HEK293 (cell line): ENCODE results near the gene EIF4A2.

Experiments used
- CTCF ChIA-PET: fragments of 350-600 bp; formaldehyde crosslinking; extraction: SDS; loops from one replicate; lab custom pipeline; 2021; ENCODE audit warnings: antibody characterized with exemption; lab: Yijun Ruan, JAX
- POLR2A ChIA-PET: fragments of 300-600 bp; formaldehyde crosslinking; extraction: SDS; loops from one replicate; lab custom pipeline; 2020; ENCODE audit warnings: antibody characterized with exemption, inconsistent platforms; lab: Yijun Ruan, JAX
- H3K27ac ChIP-seq: fragments of 200-500 bp; sonication (Bioruptor generic); 2 replicates; pipeline ENCODE4 v1.5.1; 2014; ENCODE audit warnings: low read depth, low read length, control low read depth, inconsistent platforms; ENCODE audit errors: extremely low read depth
- H3K36me3 ChIP-seq, 2 experiments: fragments of 200-500 bp in 1 of 2; sonication (Bioruptor generic) in 1 of 2; 1 replicate in 1 of 2; 2 replicates in 1 of 2; pipeline ENCODE4 v1.5.1; 2014 to 2017; ENCODE audit warnings: inconsistent platforms in 2 of 2, low read length in 2 of 2; ENCODE audit not compliant: control insufficient read depth in 2 of 2, insufficient read depth in 1 of 2
- H3K4me1 ChIP-seq: fragments of 200-500 bp; sonication (Bioruptor generic); 2 replicates; pipeline ENCODE4 v1.5.1; 2014; ENCODE audit warnings: mild to moderate bottlenecking, low read length, inconsistent platforms; ENCODE audit not compliant: control insufficient read depth, insufficient read depth
- H3K4me3 ChIP-seq: 2 replicates; pipeline ENCODE4 v1.5.1; 2011; ENCODE audit warnings: low read depth, mild to moderate bottlenecking, control low read depth, low read length, moderate library complexity
- H3K9me3 ChIP-seq: fragments of 200-500 bp; sonication (Bioruptor generic); 2 replicates; pipeline ENCODE4 v1.5.1; 2014; ENCODE audit warnings: low read depth, low read length, inconsistent platforms; ENCODE audit not compliant: control insufficient read depth, insufficient read depth
- BCL11A ChIP-seq: fragments of 450-650 bp; formaldehyde crosslinking; IDR thresholded peaks from 2 replicates; pipeline ENCODE4 v1.5.1; 2016; ENCODE audit warnings: low read depth, missing biosample characterization, missing genetic modification characterization
- EGR2 ChIP-seq: fragments of 450-650 bp; formaldehyde crosslinking; IDR thresholded peaks from 2 replicates; pipeline ENCODE4 v1.5.1; 2016; ENCODE audit warnings: low read depth, missing biosample characterization, missing genetic modification characterization
- FEZF1 ChIP-seq: fragments of 450-650 bp; formaldehyde crosslinking; IDR thresholded peaks from 2 replicates; pipeline ENCODE4 v1.5.1; 2016; ENCODE audit warnings: missing biosample characterization, missing genetic modification characterization
- GLI2 ChIP-seq: fragments of 450-650 bp; formaldehyde crosslinking; IDR thresholded peaks from 2 replicates; pipeline ENCODE4; 2017; ENCODE audit warnings: missing biosample characterization, missing genetic modification characterization, low read depth, borderline replicate concordance
- MEIS1 ChIP-seq: sonication (generic); formaldehyde crosslinking; IDR thresholded peaks from 2 replicates; pipeline ENCODE4 v1.8.1; 2022; ENCODE audit warnings: missing genetic modification reagents, mild to moderate bottlenecking, borderline replicate concordance
- MZF1 ChIP-seq: fragments of 450-650 bp; formaldehyde crosslinking; IDR thresholded peaks from 2 replicates; pipeline ENCODE4 v1.5.1; 2017; ENCODE audit warnings: missing biosample characterization, missing genetic modification characterization, borderline replicate concordance
- OSR2 ChIP-seq: fragments of 450-650 bp; formaldehyde crosslinking; IDR thresholded peaks from 2 replicates; pipeline ENCODE4 v1.5.1; 2016; ENCODE audit warnings: missing biosample characterization, missing genetic modification characterization
- SP2 ChIP-seq: fragments of 450-650 bp; formaldehyde crosslinking; IDR thresholded peaks from 2 replicates; pipeline ENCODE4 v1.5.1; 2016; ENCODE audit warnings: missing biosample characterization, missing genetic modification characterization
- SP3 ChIP-seq: fragments of 450-650 bp; formaldehyde crosslinking; IDR thresholded peaks from 2 replicates; pipeline ENCODE4 v1.5.1; 2016; ENCODE audit warnings: missing biosample characterization, missing genetic modification characterization
- WT1 ChIP-seq: fragments of 450-650 bp; formaldehyde crosslinking; IDR thresholded peaks from 2 replicates; pipeline ENCODE4 v1.5.1; 2016; ENCODE audit warnings: missing biosample characterization, missing genetic modification characterization
- ZBTB17 ChIP-seq: fragments of 450-650 bp; formaldehyde crosslinking; IDR thresholded peaks from 2 replicates; pipeline ENCODE4 v1.5.1; 2016; ENCODE audit warnings: missing biosample characterization, missing genetic modification characterization
- ZBTB8A ChIP-seq: fragments of 450-650 bp; formaldehyde crosslinking; IDR thresholded peaks from 2 replicates; pipeline ENCODE4 v1.5.1; 2016; ENCODE audit warnings: missing biosample characterization, missing genetic modification characterization
- ZFHX2 ChIP-seq: fragments of 450-650 bp; formaldehyde crosslinking; conservative IDR thresholded peaks from 2 replicates; pipeline ENCODE4 v1.5.1; 2016; ENCODE audit warnings: missing biosample characterization, missing genetic modification characterization
- ZIC2 ChIP-seq: fragments of 450-650 bp; formaldehyde crosslinking; IDR thresholded peaks from 2 replicates; pipeline ENCODE4 v1.5.1; 2016; ENCODE audit warnings: missing biosample characterization, missing genetic modification characterization
- ZNF121 ChIP-seq: fragments of 450-650 bp; formaldehyde crosslinking; IDR thresholded peaks from 2 replicates; pipeline ENCODE4 v1.5.1; 2016; ENCODE audit warnings: missing biosample characterization, missing genetic modification characterization
- ZNF155 ChIP-seq: fragments of 450-650 bp; formaldehyde crosslinking; IDR thresholded peaks from 2 replicates; pipeline ENCODE4 v1.5.1; 2016; ENCODE audit warnings: missing biosample characterization, missing genetic modification characterization
- ZNF175 ChIP-seq: fragments of 450-650 bp; formaldehyde crosslinking; IDR thresholded peaks from 2 replicates; pipeline ENCODE4 v1.5.1; 2016; ENCODE audit warnings: missing biosample characterization, missing genetic modification characterization
- ZNF311 ChIP-seq: fragments of 450-650 bp; formaldehyde crosslinking; IDR thresholded peaks from 2 replicates; pipeline ENCODE4 v1.5.1; 2017; ENCODE audit warnings: missing biosample characterization, missing genetic modification characterization, borderline replicate concordance
- ZNF324 ChIP-seq: fragments of 450-650 bp; formaldehyde crosslinking; IDR thresholded peaks from 2 replicates; pipeline ENCODE4 v1.5.1; 2016; ENCODE audit warnings: missing biosample characterization, missing genetic modification characterization
- ZNF423 ChIP-seq: fragments of 450-650 bp; formaldehyde crosslinking; IDR thresholded peaks from 2 replicates; pipeline ENCODE4 v1.5.1; 2016; ENCODE audit warnings: missing biosample characterization, missing genetic modification characterization
- ZNF555 ChIP-seq: fragments of 450-650 bp; formaldehyde crosslinking; conservative IDR thresholded peaks from 2 replicates; pipeline ENCODE4 v1.5.1; 2017; ENCODE audit warnings: missing biosample characterization, mild to moderate bottlenecking, missing genetic modification characterization, inconsistent platforms
- ZNF580 ChIP-seq: fragments of 450-650 bp; formaldehyde crosslinking; IDR thresholded peaks from 2 replicates; pipeline ENCODE4 v1.5.1; 2016; ENCODE audit warnings: missing biosample characterization, missing genetic modification characterization
- ZNF596 ChIP-seq: fragments of 450-650 bp; IDR thresholded peaks from 2 replicates; pipeline ENCODE4 v1.5.0; 2018; ENCODE audit warnings: missing biosample characterization, mild to moderate bottlenecking, missing genetic modification characterization, moderate library complexity
- ZNF76 ChIP-seq: fragments of 450-650 bp; formaldehyde crosslinking; IDR thresholded peaks from 2 replicates; pipeline ENCODE4; 2016; ENCODE audit warnings: low read depth, missing biosample characterization, missing genetic modification characterization, borderline replicate concordance
- ZNF791 ChIP-seq: fragments of 450-650 bp; formaldehyde crosslinking; IDR thresholded peaks from 2 replicates; pipeline ENCODE4 v1.5.1; 2016; ENCODE audit warnings: missing biosample characterization, missing genetic modification characterization
- ZNF792 ChIP-seq: fragments of 450-650 bp; formaldehyde crosslinking; IDR thresholded peaks from 2 replicates; pipeline ENCODE4 v1.5.1; 2016; ENCODE audit warnings: missing biosample characterization, missing genetic modification characterization
- ZSCAN30 ChIP-seq: fragments of 450-650 bp; IDR thresholded peaks from 2 replicates; pipeline ENCODE4 v1.5.1; 2018; ENCODE audit warnings: missing biosample characterization, mild to moderate bottlenecking, missing genetic modification characterization, moderate library complexity
- TF ChIP-seq, protein P1 (sequence below): fragments of 450-650 bp; formaldehyde crosslinking; IDR thresholded peaks from 2 replicates; pipeline ENCODE4 v1.5.1; 2016; ENCODE audit warnings: missing biosample characterization, missing genetic modification characterization

The EIF4A2 gene

GRCh38 chr3:186824430-186825139 lies 41.2 kb downstream of the EIF4A2 start:
- H3K4me3 ChIP-seq = no peak overlapping the region
- TF ChIP-seq ZNF792 (tag by site-specific recombination) (no peak), ZIC2 (peak; percentile 86), ZFHX2 (tag by site-specific recombination) (peak; percentile 76), ZBTB8A (tag by site-specific recombination) (no peak), ZNF423 (tag by site-specific recombination) (0 out of 2 replicates have a peak, but pooled peaks have one; percentile 20), EGR2 (tag by site-specific recombination) (peak; percentile 56), SP3 (tag by site-specific recombination) (no peak), SP2 (tag by site-specific recombination) (peak; percentile 29), ZNF175 (tag by site-specific recombination) (no peak), ZNF580 (tag by site-specific recombination) (no peak), MEIS1 (CRISPR knock-in tag) (no peak), ZNF121 (tag by site-specific recombination) (no peak), ZNF555 (no peak), ZBTB17 (tag by site-specific recombination) (no peak), FEZF1 (tag by site-specific recombination) (no peak), ZNF155 (tag by site-specific recombination) (no peak), ZNF596 (tag by site-specific recombination) (no peak)
- TF ChIP-seq, protein P1, sequence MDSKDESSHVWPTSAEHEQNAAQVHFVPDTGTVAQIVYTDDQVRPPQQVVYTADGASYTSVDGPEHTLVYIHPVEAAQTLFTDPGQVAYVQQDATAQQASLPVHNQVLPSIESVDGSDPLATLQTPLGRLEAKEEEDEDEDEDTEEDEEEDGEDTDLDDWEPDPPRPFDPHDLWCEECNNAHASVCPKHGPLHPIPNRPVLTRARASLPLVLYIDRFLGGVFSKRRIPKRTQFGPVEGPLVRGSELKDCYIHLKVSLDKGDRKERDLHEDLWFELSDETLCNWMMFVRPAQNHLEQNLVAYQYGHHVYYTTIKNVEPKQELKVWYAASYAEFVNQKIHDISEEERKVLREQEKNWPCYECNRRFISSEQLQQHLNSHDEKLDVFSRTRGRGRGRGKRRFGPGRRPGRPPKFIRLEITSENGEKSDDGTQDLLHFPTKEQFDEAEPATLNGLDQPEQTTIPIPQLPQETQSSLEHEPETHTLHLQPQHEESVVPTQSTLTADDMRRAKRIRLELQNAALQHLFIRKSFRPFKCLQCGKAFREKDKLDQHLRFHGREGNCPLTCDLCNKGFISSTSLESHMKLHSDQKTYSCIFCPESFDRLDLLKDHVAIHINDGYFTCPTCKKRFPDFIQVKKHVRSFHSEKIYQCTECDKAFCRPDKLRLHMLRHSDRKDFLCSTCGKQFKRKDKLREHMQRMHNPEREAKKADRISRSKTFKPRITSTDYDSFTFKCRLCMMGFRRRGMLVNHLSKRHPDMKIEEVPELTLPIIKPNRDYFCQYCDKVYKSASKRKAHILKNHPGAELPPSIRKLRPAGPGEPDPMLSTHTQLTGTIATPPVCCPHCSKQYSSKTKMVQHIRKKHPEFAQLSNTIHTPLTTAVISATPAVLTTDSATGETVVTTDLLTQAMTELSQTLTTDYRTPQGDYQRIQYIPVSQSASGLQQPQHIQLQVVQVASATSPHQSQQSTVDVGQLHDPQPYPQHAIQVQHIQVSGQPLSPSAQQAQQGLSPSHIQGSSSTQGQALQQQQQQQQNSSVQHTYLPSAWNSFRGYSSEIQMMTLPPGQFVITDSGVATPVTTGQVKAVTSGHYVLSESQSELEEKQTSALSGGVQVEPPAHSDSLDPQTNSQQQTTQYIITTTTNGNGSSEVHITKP (tag by site-specific recombination) = no peak
- H3K9me3 ChIP-seq = no peaks in the 10 kb centered on the region
- CTCF ChIA-PET = interaction anchor here (0.6 kb wide), 3 partner anchors 27 to 347 kb away, joined by 3 read pairs; no protein-coding TSS in a partner anchor
- H3K36me3 ChIP-seq = no peaks in the 10 kb centered on the region
- POLR2A ChIA-PET = interaction anchor here (1.3 kb wide), 2 partner anchors 16 to 41 kb away, joined by 3 to 5 read pairs; partner anchors contain the start of gene EIF4A2
- H3K4me1 ChIP-seq = no peaks in the 10 kb centered on the region
- no peak overlapping the region for H3K27ac ChIP-seq

- ChIA-PET POLR2A (interaction anchor here (1.3 kb wide), 2 partner anchors 17 to 42 kb away, joined by 3 to 5 read pairs; partner anchors contain the start of gene EIF4A2), CTCF (interaction anchor here (0.6 kb wide), 1 partner anchor 26 kb away, joined by 3 read pairs; no protein-coding TSS in a partner anchor)
- no peaks in the 10 kb centered on the region for H3K36me3 ChIP-seq
- H3K4me1 ChIP-seq = no peaks in the 10 kb centered on the region
- H3K27ac ChIP-seq = no peak overlapping the region
- no peaks in the 10 kb centered on the region for H3K9me3 ChIP-seq
- H3K4me3 ChIP-seq = no peak overlapping the region
- TF ChIP-seq ZNF311 = no peak
- no peak for TF ChIP-seq MZF1 (tag by site-specific recombination)
- TF ChIP-seq ZBTB17 (tag by site-specific recombination) = peak; percentile 68
- TF ChIP-seq ZNF792 (tag by site-specific recombination) = no peak
- TF ChIP-seq ZNF76 (tag by site-specific recombination) = peak; percentile 55; the same call in 1 of the 2 replicates
- no peak for TF ChIP-seq OSR2
- TF ChIP-seq SP2 (tag by site-specific recombination) = peak; percentile 76
- TF ChIP-seq WT1 (tag by site-specific recombination) = 0 out of 2 replicates have a peak, but pooled peaks have one; percentile 39
- TF ChIP-seq BCL11A (tag by site-specific recombination) = no peak
- TF ChIP-seq ZIC2 = peak; percentile 66
- peak; percentile 54; the same call in 1 of the 2 replicates for TF ChIP-seq ZSCAN30
- no peak for TF ChIP-seq ZNF324 (tag by site-specific recombination)
- TF ChIP-seq ZNF791 (tag by site-specific recombination) = no peak
- no peak for TF ChIP-seq GLI2 (tag by site-specific recombination)
Measured at GRCh38 chr3:186825294-186825821, 42.0 kb downstream of the EIF4A2 start.
